Hindlimb muscle (tissue), 1 donor: ENCODE results near the gene CFAP45. TPM values are rescaled to one million over a fixed set of nuclear protein-coding genes. Genes with fewer than 3 reads are reported as not detected.
A peak's percentile ranks its signal among the peaks of the same experiment; 100 is the strongest.

ENCODE experiments used
- DNase-seq: peaks from one replicate; pipeline ENCODE4 v3.0.0-alpha.2; 2013
- polyA plus RNA-seq: library from polyadenylated mRNA; unstranded; fragments of 120-200 nt; gene quantifications from one replicate; pipeline ENCODE4 v1.2.1, GENCODE V29; 2013; ENCODE audit not compliant: insufficient read length

Gene CFAP45, protein sequence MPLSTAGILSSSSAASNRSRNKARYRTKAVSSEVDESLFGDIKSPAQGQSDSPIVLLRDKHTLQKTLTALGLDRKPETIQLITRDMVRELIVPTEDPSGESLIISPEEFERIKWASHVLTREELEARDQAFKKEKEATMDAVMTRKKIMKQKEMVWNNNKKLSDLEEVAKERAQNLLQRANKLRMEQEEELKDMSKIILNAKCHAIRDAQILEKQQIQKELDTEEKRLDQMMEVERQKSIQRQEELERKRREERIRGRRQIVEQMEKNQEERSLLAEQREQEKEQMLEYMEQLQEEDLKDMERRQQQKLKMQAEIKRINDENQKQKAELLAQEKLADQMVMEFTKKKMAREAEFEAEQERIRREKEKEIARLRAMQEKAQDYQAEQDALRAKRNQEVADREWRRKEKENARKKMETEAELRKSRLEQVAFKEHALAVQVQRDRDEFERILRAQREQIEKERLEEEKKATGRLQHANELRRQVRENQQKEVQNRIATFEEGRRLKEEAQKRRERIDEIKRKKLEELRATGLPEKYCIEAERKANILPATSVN
- 0.40 TPM for polyA plus RNA-seq

- peak; percentile 54 for DNase-seq
These were observed at the start of gene CFAP45 for GRCh38 chr1:159900086-159900680. Gene CFAP45 (minus strand): TSS chr1:159900165. CDS start chr1:159900098, 67 bp downstream.

DNA sequence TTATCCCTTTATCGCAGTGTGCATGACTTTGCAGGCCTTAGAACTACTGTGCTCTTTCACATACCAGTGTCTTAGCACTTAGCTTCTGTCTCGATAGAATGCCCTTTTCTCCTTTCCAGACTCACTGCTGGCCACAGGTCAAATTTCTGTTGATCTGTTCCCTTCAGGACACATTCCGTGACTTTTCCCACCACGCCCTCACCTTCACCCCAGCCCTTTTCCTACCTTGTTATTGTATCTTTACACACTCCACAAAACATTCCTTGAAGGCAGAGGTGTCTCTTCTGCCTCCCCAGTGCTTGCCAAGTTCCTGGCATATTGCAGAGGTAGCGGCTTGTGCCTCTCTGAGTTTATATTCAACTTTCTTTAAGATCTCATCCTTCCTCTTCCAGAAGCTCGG is 49.2 kb upstream of the CFAP45 start:
- no peak for DNase-seq

DNA sequence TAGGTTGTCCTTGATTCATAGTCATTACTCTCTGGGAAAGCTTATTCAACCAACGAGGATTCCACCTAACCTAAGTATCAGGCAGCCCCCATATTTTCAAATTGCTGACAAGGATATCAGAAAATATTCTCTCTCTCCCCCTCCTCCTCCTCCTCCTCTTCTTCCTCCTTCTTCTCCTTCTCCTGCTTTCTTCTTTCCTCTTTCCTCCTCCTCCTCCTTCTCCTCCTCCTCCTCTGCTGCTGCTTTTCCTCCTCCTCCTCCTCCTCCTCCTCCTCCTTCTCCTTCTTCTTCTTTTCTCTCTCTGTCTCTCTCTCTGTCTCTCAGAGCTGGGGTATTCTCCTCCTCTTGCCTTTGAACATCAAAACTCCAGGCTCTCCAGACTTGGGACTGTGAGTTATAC is 48.0 kb upstream of the CFAP45 start:
- no peak for DNase-seq

- no peak for DNase-seq
These were observed 46.5 kb upstream of the CFAP45 start for GRCh38 chr1:159946242-159947187.

- peak; percentile 86 for DNase-seq
These were observed 45.7 kb upstream of the CFAP45 start, which contains the start of gene IGSF9 for GRCh38 chr1:159945483-159946241. Gene IGSF9 (minus strand): TSS chr1:159945613. CDS start chr1:159943454, 2,159 bp downstream.

GRCh38 chr1:159944623-159945455 is 44.9 kb upstream of the CFAP45 start:
- DNase-seq = no peak

- DNase-seq = no peak
These were observed 44.1 kb upstream of the CFAP45 start for GRCh38 chr1:159943908-159944622.

GRCh38 chr1:159943278-159943640 is 43.3 kb upstream of the CFAP45 start:
- no peak for DNase-seq

GRCh38 chr1:159942632-159943277 is 42.8 kb upstream of the CFAP45 start:
- DNase-seq = no peak

GRCh38 chr1:159941591-159942560 is 41.9 kb upstream of the CFAP45 start:
- DNase-seq = no peak

GRCh38 chr1:159941141-159941540 is 41.2 kb upstream of the CFAP45 start:
- DNase-seq = no peak

DNA sequence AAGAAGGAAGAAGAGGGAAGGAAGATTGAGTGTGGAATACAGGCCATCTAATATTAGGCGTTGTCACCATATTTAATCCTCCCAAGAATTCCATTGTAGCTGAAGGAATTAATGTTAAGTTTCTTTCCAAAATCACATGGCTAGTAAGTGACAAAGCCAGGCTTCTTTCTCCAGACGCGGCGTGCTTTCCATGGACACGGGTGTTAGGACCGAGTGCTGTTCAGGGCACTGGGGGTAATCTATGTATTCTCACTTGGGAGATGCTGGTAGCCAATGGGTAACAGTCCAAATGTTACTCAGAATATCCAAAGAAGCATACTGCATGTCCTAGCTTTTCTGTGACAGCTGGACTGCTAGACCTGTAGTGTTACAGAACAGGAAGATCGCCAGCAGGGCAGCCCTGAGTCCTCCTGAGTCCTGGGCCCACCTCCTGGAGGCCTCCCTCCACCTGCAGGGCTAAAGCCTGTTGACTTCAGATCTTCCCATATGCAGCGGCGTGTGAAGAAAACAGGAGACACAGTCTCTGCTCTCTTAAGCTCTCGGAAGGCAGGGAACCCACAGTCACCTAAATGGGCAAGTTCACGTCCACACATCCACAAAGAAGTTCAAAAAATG is 40.1 kb upstream of the CFAP45 start:
- DNase-seq = no peak

GRCh38 chr1:159939678-159940002 is 39.7 kb upstream of the CFAP45 start:
- DNase-seq = no peak

GRCh38 chr1:159938905-159939677 is 39.1 kb upstream of the CFAP45 start:
- no peak for DNase-seq

GRCh38 chr1:159938211-159938852 is 38.4 kb upstream of the CFAP45 start:
- no peak for DNase-seq

DNA sequence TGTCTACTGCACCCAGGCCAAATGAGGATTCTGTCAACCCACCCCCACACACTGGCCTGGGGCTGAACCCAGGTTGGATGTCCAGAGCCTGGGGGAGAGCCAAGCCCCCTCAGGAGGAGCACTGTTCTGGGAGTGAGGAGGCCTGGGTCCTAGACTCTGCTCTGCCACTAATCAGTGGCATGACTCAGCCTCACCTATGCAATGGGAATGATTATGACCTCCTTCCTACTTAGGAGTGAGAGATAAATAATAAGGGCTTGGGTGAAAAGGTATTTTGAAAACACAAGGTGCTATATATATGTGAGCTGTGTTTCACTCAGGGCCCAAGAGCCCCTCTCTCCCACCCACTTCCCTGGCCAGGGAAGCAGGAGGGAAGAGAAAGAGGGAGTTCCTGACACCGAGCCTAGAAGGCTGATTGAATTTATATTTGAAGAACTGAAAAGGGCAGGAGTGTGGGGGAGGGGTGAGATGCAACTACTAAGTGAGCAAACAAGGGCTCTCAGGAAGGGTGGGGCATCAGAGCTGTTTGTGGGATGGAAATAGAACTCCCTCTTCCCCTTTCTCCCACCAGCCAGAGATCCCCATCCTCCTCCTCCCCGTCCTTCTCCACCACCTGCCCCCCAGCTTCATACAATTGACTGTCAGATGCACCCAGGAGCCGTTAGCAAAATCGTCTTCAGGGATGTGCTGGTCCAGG is 37.2 kb upstream of the CFAP45 start:
- no peak for DNase-seq
